Panc1 (cell line): Measurements from ENCODE around the gene GRIK4. TPM values are rescaled to one million over a fixed set of nuclear protein-coding genes. Genes with fewer than 3 reads are reported as not detected.

Experiments used
- ATAC-seq: fragments of 200-7000 bp; cut with Tn5 transposase; 2 replicates; pipeline ENCODE4 v1.9.1; 2020; ENCODE audit warnings: mild to moderate bottlenecking, moderate library complexity
- BruUV-seq: library from RNA; stranded (reverse); fragments of 400-500 nt; replicated peaks from 2 replicates; lab custom pipeline; 2021; lab: Mats Ljungman, UMichigan
- CTCF ChIA-PET: fragments of 300-600 bp; sonication (Branson Sonifier 250); formaldehyde crosslinking; loops from one replicate; lab custom pipeline; 2022; ENCODE audit warnings: antibody characterized with exemption; lab: Charles Lee
- POLR2A ChIA-PET: fragments of 300-600 bp; sonication (Branson Sonifier 250); formaldehyde crosslinking; loops from one replicate; lab custom pipeline; 2022; ENCODE audit warnings: antibody characterized with exemption; lab: Charles Lee
- DNase-seq: peaks from one replicate; pipeline ENCODE4 v3.0.0-alpha.2; 2010; ENCODE audit warnings: low read depth, low spot score
- H3K27ac ChIP-seq: 2 replicates; pipeline ENCODE4 v1.5.1; 2011; ENCODE audit warnings: mild to moderate bottlenecking, low read length, inconsistent platforms
- H3K27me3 ChIP-seq: fragments of 200-500 bp; sonication (Bioruptor generic); 2 replicates; pipeline ENCODE4 v1.6.0; 2014; ENCODE audit warnings: low read length, inconsistent platforms; ENCODE audit not compliant: control insufficient read depth, insufficient read depth
- H3K36me3 ChIP-seq: fragments of 200-500 bp; sonication (Bioruptor generic); 2 replicates; pipeline ENCODE4 v1.5.1; 2014; ENCODE audit warnings: inconsistent platforms, mild to moderate bottlenecking, low read length, moderate library complexity; ENCODE audit not compliant: control insufficient read depth, insufficient read depth
- H3K4me1 ChIP-seq: 2 replicates; pipeline ENCODE4 v1.5.1; 2011; ENCODE audit warnings: inconsistent platforms, mild to moderate bottlenecking, low read length, moderate library complexity; ENCODE audit not compliant: control insufficient read depth, insufficient read depth
- H3K4me3 ChIP-seq, 2 experiments: 2 replicates each; pipeline ENCODE4 v1.5.1; 2011 to 2012; ENCODE audit warnings: low read depth in 2 of 2, low read length in 2 of 2, mild to moderate bottlenecking in 2 of 2, inconsistent platforms in 1 of 2, moderate library complexity in 1 of 2
- H3K9me3 ChIP-seq: fragments of 200-500 bp; sonication (Bioruptor generic); 2 replicates; pipeline ENCODE4 v1.5.1; 2014; ENCODE audit warnings: low read depth, mild to moderate bottlenecking, inconsistent platforms, low read length, moderate library complexity; ENCODE audit not compliant: control insufficient read depth, insufficient read depth
- POLR2AphosphoS5 ChIP-seq: IDR thresholded peaks from 2 replicates; pipeline ENCODE4 v1.6.1; 2012; ENCODE audit warnings: mild to moderate bottlenecking, low read depth, low read length, moderate library complexity
- REST ChIP-seq, 2 experiments: IDR thresholded peaks; 2 replicates each; pipeline ENCODE4 v1.6.1; 2011 to 2012; ENCODE audit warnings: low read depth in 2 of 2, control low read depth in 1 of 2, low read length in 1 of 2, mild to moderate bottlenecking in 1 of 2, moderate library complexity in 1 of 2; ENCODE audit not compliant: insufficient read depth in 1 of 2
- SIN3A ChIP-seq: IDR thresholded peaks from 2 replicates; pipeline ENCODE4 v1.6.1; 2012; ENCODE audit warnings: low read depth, mild to moderate bottlenecking, low read length, moderate library complexity, borderline replicate concordance; ENCODE audit not compliant: insufficient read depth
- TCF7L2 ChIP-seq: IDR thresholded peaks from 2 replicates; pipeline ENCODE4 v1.6.1; 2011; ENCODE audit warnings: mild to moderate bottlenecking, low read depth, low read length, inconsistent platforms
- in situ Hi-C: cut with HindIII; loops from 2 replicates; pipeline ENCODE4 v1.10.0; 2016; ENCODE audit warnings: low sequenced_read_pairs, low pct_unique_long_range_greater_than_20kb
- intact Hi-C: fragments of 100-400 bp; cut with micrococcal nuclease; formaldehyde crosslinking; loops from one replicate; pipeline ENCODE4 v1.10.0; 2022; ENCODE audit not compliant: unreplicated experiment
- total RNA-seq: library from RNA; stranded (reverse); gene quantifications from one replicate; pipeline ENCODE4 v1.2.1, GENCODE V29; 2021; ENCODE audit not compliant: unreplicated experiment
- TF ChIP-seq, protein P1 (sequence below): fragments of 450-650 bp; IDR thresholded peaks from 2 replicates; pipeline ENCODE4 v1.5.1; 2017; ENCODE audit warnings: mild to moderate bottlenecking

Gene GRIK4
- total RNA-seq, 1 experiment from 2014 or later, result 0.62 TPM

- ChIA-PET CTCF (no interaction called here), POLR2A (interaction anchor here (0.7 kb wide), 1 partner anchor 253 kb away, joined by 3 read pairs; no protein-coding TSS in a partner anchor)
- no peaks in the 10 kb centered on the region for H3K36me3 ChIP-seq
- in situ Hi-C loops (no loop called here), intact Hi-C loops (no loop called here)
- peaks cover 39% of the 10 kb centered on the region for H3K27me3 ChIP-seq
- H3K4me1 ChIP-seq, result no peaks in the 10 kb centered on the region
- H3K27ac ChIP-seq, result no peak overlapping the region
- DNase-seq (no peak), ATAC-seq (no peak)
- no peaks in the 10 kb centered on the region for H3K9me3 ChIP-seq
- no TSS peak for BruUV-seq
- TF ChIP-seq REST (IDR thresholded peaks at IDR 0.05; ENCODE audit: insufficient read depth in 1 of 2, low read depth in 2 of 2, low read length in 1 of 2) (no peak), SIN3A (no peak), TCF7L2 (no peak), POLR2AphosphoS5 (no peak)
- TF ChIP-seq, protein P1, sequence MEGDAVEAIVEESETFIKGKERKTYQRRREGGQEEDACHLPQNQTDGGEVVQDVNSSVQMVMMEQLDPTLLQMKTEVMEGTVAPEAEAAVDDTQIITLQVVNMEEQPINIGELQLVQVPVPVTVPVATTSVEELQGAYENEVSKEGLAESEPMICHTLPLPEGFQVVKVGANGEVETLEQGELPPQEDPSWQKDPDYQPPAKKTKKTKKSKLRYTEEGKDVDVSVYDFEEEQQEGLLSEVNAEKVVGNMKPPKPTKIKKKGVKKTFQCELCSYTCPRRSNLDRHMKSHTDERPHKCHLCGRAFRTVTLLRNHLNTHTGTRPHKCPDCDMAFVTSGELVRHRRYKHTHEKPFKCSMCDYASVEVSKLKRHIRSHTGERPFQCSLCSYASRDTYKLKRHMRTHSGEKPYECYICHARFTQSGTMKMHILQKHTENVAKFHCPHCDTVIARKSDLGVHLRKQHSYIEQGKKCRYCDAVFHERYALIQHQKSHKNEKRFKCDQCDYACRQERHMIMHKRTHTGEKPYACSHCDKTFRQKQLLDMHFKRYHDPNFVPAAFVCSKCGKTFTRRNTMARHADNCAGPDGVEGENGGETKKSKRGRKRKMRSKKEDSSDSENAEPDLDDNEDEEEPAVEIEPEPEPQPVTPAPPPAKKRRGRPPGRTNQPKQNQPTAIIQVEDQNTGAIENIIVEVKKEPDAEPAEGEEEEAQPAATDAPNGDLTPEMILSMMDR, result no peak
- H3K4me3 ChIP-seq, result no peak overlapping the region
These were observed 477.1 kb downstream of the GRIK4 start for GRCh38 chr11:120988603-120989002.

DNA sequence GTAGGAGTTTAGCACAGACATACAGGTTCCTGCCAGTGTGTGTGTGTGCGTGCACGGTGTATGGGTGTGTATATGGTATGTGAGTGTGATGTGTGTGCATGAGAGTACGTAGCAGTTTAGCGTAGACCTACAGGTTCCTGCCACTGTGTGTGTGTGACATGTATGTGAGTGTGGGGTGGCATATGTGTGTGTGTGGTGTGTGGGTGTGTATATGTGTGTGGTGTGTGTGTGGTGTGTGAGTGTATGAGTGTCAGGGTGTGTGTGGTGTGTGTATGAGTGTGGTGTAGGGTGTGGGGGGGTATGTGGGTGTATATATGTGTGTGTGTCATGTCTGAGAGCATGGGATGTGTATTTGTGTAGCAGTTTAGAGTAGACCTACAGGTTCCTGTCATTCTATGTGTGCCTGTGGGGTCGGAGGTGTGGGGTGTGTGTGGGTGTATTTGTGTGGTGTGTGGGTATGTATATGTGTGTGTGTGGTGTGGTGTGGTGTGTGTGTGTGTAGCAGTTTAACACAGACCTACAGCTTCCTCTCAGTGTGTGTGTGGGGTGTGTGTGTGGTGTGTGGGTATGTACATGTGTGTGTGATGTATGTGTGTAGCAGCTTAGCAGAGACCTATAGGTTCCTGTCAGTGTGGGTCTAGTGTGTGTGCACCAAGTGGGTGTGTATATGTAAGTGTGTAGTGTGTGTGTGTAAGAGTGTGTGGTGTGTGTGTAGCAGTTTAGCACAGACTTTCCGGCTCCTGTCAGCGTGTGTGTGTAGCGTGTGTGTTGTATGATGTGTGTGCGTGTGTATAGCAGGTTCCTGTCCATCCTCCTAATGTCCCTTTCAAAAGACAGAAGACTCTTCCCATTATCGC lies 480.5 kb downstream of the GRIK4 start:
- BruUV-seq, result no TSS peak
- ATAC-seq, result no peak
- no peak for TF ChIP-seq POLR2AphosphoS5
- no peak for TF ChIP-seq REST (IDR thresholded peaks at IDR 0.05; ENCODE audit: insufficient read depth in 1 of 2, low read depth in 2 of 2, low read length in 1 of 2)
- TF ChIP-seq, protein P1, result no peak
- TF ChIP-seq TCF7L2, result no peak
- no peak for TF ChIP-seq SIN3A
- ChIA-PET CTCF (no interaction called here), POLR2A (no interaction called here)
- no peak for DNase-seq
- Histone ChIP-seq H3K4me3 (no peak overlapping the region), H3K36me3 (no peaks in the 10 kb centered on the region), H3K27ac (no peak overlapping the region), H3K27me3 (peaks cover 43% of the 10 kb centered on the region), H3K9me3 (no peaks in the 10 kb centered on the region), H3K4me1 (no peaks in the 10 kb centered on the region)
- in situ Hi-C loops (no loop called here), intact Hi-C loops (no loop called here)
